ENCODE data around the gene CSE1L.
"Not testable (repeated sequence)": the region's sequence is repeated elsewhere in the genome, so short reads cannot be mapped to it uniquely, and the experiment has no call there.

The CSE1L gene

DNA sequence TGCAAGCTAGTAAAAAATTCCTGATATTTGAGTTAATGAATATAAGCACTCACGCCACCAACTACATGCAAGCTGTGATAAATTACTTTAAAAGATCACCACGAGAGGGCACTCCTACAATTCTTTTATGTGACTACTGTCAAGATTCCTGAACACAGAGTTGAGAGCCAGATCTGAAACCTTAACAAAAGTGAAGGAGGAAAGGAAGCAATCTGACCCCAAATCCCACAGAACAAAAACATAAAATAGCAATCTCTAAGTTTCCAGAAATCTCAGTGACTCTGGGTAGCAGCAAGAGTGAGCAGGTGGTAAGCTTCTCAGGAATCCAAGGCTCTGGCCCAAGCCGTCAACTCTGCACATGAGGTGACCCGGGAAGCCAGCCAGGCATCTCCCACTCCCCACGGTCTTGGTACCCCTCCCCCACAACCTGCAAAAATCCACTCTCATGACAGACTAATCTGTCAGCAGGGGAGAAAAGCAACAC lies 86.9 kb downstream of the CSE1L start:
- DNase-seq, result no peak

DNA sequence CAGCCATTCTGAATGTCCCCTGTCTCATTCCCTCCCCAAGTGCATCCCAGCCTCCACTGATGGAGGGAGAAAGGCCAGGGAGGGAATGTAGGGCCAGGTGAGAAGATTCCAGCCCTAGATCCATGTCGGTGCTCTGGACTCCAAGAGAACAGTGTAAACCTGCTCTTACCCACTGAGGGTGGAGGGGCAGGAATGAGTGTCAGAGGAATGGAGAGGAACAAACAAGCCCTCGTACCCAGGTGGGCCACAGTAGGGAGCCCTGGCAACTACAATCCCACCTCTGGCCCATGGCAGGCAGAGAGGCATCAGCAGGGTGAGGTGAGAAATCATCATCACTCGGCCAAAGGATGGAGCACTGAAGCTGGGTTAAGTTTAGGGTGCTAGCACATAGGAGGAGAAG lies 87.5 kb downstream of the CSE1L start:
- no peak for DNase-seq

DNA sequence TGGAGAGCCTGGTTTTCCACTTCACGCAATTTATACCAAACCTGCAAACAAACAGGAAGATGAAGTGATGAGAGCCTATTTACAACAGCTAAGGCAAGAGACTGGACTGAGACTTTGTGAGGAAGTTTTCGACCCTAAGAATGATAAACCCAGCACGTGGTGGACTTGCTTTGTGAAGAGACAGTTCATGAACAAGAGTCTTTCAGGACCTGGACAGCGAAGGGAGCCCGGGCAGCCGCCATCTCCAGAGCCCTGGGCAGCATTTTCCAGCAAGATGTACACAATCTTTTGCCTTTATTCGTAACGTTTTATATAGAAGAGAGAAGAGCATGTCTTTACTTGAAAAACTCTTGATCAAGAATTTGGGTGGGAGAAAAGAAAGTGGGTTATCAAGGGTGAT lies 88.7 kb downstream of the CSE1L start:
- DNase-seq, result not testable (repeated sequence)

DNA sequence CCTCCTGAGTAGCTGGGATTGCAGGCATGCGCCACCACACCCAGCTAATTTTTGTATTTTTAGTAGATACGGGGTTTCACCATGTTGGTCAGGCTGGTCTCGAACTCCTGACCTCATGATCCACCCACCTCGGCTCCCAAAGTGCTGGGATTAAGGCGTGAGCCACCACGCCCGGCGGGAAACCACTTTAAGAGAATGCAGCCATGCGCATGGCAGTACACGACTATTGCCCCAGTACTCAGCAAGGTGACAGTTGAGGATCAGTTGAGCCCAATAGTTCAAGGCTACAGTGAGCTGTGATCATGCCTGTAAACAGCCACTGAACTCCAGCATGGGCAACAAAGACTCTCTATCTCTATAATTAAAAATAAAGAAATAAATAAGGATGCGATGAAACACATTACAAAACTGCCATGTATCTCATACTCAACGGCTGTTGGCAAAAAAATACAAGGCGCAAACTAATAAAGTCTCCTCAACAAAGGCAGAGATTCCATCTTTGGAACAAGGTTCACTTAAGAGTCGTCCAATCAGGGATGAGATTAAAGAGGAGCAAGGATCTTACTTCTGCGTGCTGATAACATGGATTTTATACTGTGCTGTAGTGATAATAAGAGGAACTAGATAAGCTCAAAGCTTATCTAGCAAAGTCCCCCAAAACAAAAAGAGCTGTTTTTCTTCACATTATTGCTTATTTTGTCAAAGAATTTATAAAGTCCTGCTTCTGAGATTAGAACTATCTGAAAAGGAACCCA lies 90.9 kb downstream of the CSE1L start:
- DNase-seq, result no peak

DNA sequence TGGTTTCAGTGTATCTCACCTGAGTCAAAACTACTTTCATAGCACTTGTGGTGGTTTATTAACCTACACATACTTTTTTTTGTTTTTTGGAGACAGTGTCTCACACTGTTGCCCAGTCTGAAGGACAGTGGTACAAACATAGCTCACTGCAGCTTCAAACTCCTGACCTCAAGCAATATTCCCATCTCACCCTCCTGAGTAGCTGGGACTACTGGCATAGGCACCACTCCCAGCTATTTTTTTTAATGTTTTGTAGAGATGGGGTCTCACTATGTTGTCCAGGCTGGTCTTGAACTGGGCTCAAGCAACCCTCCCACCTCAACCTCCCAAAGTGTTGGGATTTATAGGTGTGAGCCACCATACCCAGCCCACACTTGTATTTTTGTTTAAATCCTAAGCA lies 92.3 kb downstream of the CSE1L start:
- DNase-seq, result no peak

DNA sequence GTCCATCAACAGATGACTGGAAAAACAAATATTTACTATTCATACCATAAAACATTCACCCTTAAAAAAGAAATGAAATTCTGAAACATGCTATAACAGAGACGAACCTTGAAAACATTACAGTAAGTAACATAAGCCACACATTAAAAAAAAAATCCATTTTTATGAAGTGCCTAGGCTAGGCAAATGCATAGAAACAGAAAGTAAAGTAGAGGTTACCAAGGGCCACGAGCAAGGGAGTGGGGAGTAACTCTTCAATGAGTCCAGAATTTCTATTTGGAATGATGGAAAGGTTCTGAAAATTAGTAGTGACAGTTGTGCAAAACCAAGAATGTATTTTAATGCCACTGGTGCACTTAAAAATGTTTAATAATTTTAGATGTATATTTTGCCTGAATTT lies 94.3 kb downstream of the CSE1L start:
- DNase-seq, result no peak

DNA sequence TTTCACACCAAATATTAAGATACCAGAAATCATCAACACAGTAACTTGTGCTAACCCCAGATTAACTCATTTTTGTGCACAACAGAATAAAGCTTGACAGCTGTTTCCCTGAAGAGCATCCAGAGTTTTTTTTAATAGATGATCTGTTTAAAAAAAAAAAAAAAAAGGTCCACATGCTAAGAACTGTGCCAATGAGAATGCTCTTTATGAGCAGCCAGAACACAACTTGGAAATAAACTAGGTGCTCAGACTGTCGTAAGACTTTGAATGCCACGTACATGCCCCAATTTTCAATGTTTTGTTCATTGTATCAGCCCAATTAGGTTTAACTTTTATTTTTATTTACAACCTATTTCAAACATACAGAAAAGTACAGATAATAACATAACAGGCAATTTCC lies 94.7 kb downstream of the CSE1L start:
- no peak for DNase-seq

Data from stimulated activated CD4-positive, alpha-beta T cell treated with anti-CD3 and anti-CD28 coated beads, Interleukin-12 subunit alpha, Interleukin-12 subunit beta, amount 100 ng/mL, for 4 hours (primary cell).